A549 (cell line): ENCODE results near the gene TM7SF2. TPM values are rescaled to one million over a fixed set of nuclear protein-coding genes. Genes with fewer than 3 reads are reported as not detected.

Experiments
- ATAC-seq, 2 experiments: fragments of 200-7000 bp in 1 of 2; fragments of >200 bp in 1 of 2; cut with Nextera tagmentation in 1 of 2; cut with Tn5 transposase in 1 of 2; 3 replicates each; pipeline versions ENCODE4 v1.8.0 to v1.9.1; 2018 to 2020; ENCODE audit warnings: mild to moderate bottlenecking in 1 of 2, moderate library complexity in 1 of 2
- CTCF ChIA-PET: fragments of 300-600 bp; sonication (Branson Sonifier 250); formaldehyde crosslinking; extraction: SDS; loops from one replicate; lab custom pipeline; 2021; ENCODE audit warnings: antibody characterized with exemption, inconsistent platforms; lab: Yijun Ruan, JAX
- POLR2A ChIA-PET: fragments of 350-600 bp; formaldehyde crosslinking; extraction: SDS; loops from one replicate; lab custom pipeline; 2021; ENCODE audit warnings: antibody characterized with exemption, inconsistent platforms; lab: Yijun Ruan, JAX
- DNase-seq, 2 experiments: peaks; one replicate each; pipeline versions ENCODE4 v3.0.0 to v3.0.0-alpha.2; 2011 to 2016; ENCODE audit warnings: low read depth in 1 of 2, low spot score in 1 of 2
- FAIRE-seq: peaks from 2 replicates; lab custom pipeline; 2011; peaks lifted over from hg19 to GRCh38; lab: Jason Lieb, UNC
- H3K27ac ChIP-seq, 2 experiments: fragments of >200 bp; sonication (Bioruptor Twin); formaldehyde crosslinking; 3 replicates each; pipeline ENCODE4 v1.5.1; 2016 to 2017
- H3K4me1 ChIP-seq: fragments of >200 bp; sonication (Bioruptor Twin); formaldehyde crosslinking; 3 replicates; pipeline ENCODE4 v1.6.1; 2016
- H3K4me2 ChIP-seq: fragments of >200 bp; sonication (Bioruptor Twin); formaldehyde crosslinking; 3 replicates; pipeline ENCODE4 v1.6.1; 2016
- H3K4me3 ChIP-seq: fragments of >200 bp; sonication (Bioruptor Twin); formaldehyde crosslinking; 3 replicates; pipeline ENCODE4 v1.5.1; 2016
- H3K9me3 ChIP-seq: fragments of >200 bp; sonication (Bioruptor Twin); formaldehyde crosslinking; 3 replicates; pipeline ENCODE4 v1.6.1; 2016
- BCL3 ChIP-seq: fragments of >200 bp; sonication (Bioruptor Twin); formaldehyde crosslinking; IDR thresholded peaks from 3 replicates; pipeline ENCODE4 v1.6.1; 2016
- CEBPB ChIP-seq, 2 experiments: fragments of >200 bp in 1 of 2; sonication (Bioruptor Twin) in 1 of 2; formaldehyde crosslinking in 1 of 2; IDR thresholded peaks; 2 replicates each; pipeline ENCODE4 v1.6.1; 2012 to 2016
- CHD4 ChIP-seq: fragments of 200-600 bp; sonication (generic); IDR thresholded peaks from 2 replicates; pipeline ENCODE4 v1.6.1; 2016; ENCODE audit warnings: antibody characterized with exemption, mild to moderate bottlenecking, borderline replicate concordance
- CTCF ChIP-seq: fragments of >200 bp; sonication (Bioruptor Twin); formaldehyde crosslinking; IDR thresholded peaks from 3 replicates; pipeline ENCODE4 v1.5.1; 2016
- E2F6 ChIP-seq: IDR thresholded peaks from 2 replicates; pipeline ENCODE4 v1.6.1; 2012; ENCODE audit warnings: low read depth, borderline replicate concordance
- EP300 ChIP-seq, 2 experiments: fragments of >200 bp; sonication (Bioruptor Twin); formaldehyde crosslinking; IDR thresholded peaks; 2 replicates in 1 of 2; 3 replicates in 1 of 2; pipeline ENCODE4 v1.6.1; 2016 to 2017
- FOSB ChIP-seq: fragments of 250-450 bp; sonication (Bioruptor Pico); IDR thresholded peaks from 2 replicates; pipeline ENCODE4 v1.5.0; 2020; ENCODE audit warnings: mild to moderate bottlenecking, moderate library complexity
- GATA3 ChIP-seq: IDR thresholded peaks from 2 replicates; pipeline ENCODE4 v1.6.1; 2012; ENCODE audit warnings: borderline replicate concordance
- HDAC2 ChIP-seq: fragments of 200-600 bp; sonication (generic); IDR thresholded peaks from 2 replicates; pipeline ENCODE4 v1.6.1; 2016
- KDM1A ChIP-seq: fragments of 200-600 bp; sonication (generic); IDR thresholded peaks from 2 replicates; pipeline ENCODE4 v1.6.1; 2016; ENCODE audit warnings: low read depth, mild to moderate bottlenecking
- MAX ChIP-seq: IDR thresholded peaks from 2 replicates; pipeline ENCODE4 v1.6.1; 2012
- MAZ ChIP-seq: fragments of 150-350 bp; IDR thresholded peaks from 2 replicates; pipeline ENCODE4 v1.6.1; 2014; ENCODE audit warnings: antibody characterized with exemption, low read depth, low read length, borderline replicate concordance
- NFE2L2 ChIP-seq: fragments of 150-350 bp; conservative IDR thresholded peaks from 2 replicates; pipeline ENCODE4 v1.6.1; 2014; ENCODE audit warnings: low read length
- POLR2A ChIP-seq: IDR thresholded peaks from 2 replicates; pipeline ENCODE4 v1.6.1; 2012; ENCODE audit warnings: mild to moderate bottlenecking, low read length
- RARB ChIP-seq: fragments of 250-450 bp; sonication (Bioruptor Pico); IDR thresholded peaks from 2 replicates; pipeline ENCODE4 v1.8.0; 2021; ENCODE audit warnings: mild to moderate bottlenecking, moderate library complexity
- RCOR1 ChIP-seq: fragments of 150-350 bp; IDR thresholded peaks from 2 replicates; pipeline ENCODE4 v1.6.1; 2014; ENCODE audit warnings: antibody characterized with exemption, low read length, low read depth
- REST ChIP-seq: fragments of 200-600 bp; sonication (generic); IDR thresholded peaks from 2 replicates; pipeline ENCODE4 v1.6.1; 2016; ENCODE audit warnings: antibody characterized with exemption, mild to moderate bottlenecking, moderate library complexity
- RFX5 ChIP-seq: fragments of 450-650 bp; IDR thresholded peaks from 2 replicates; pipeline ENCODE4 v1.7.1; 2014; ENCODE audit warnings: antibody characterized with exemption, mild to moderate bottlenecking, moderate library complexity
- SMC3 ChIP-seq: fragments of >200 bp; sonication (Bioruptor Twin); formaldehyde crosslinking; IDR thresholded peaks from 3 replicates; pipeline ENCODE4 v1.6.1; 2018; ENCODE audit warnings: inconsistent platforms
- ZC3H11A ChIP-seq: fragments of 450-650 bp; IDR thresholded peaks from 2 replicates; pipeline ENCODE4 v1.6.1; 2014; ENCODE audit warnings: antibody characterized with exemption, mild to moderate bottlenecking
- ZFP36 ChIP-seq: fragments of 450-650 bp; IDR thresholded peaks from 2 replicates; pipeline ENCODE4 v1.6.1; 2014; ENCODE audit warnings: borderline replicate concordance; ENCODE audit not compliant: partially characterized antibody
- WGBS: methylation state at CpG from one replicate; pipeline ENCODE4 v1.1.6; 2017; ENCODE audit errors: missing lambda C conversion rate; 5-methylcytosine and 5-hydroxymethylcytosine counted together
- polyA plus RNA-seq, 4 experiments: library from polyadenylated mRNA; depleted of rRNA in 3 of 4; stranded (reverse); fragments of >200 nt; fragmentation: RNase III in 1 of 4; extraction: RNeasy Plus Mini Kit Qiagen cat#74134 plus additional on column Dnase treatment in 1 of 4; gene quantifications; 2 replicates in 3 of 4; 3 replicates in 1 of 4; pipeline ENCODE4 v1.2.3, GENCODE V29; 2011 to 2017

The TM7SF2 gene
- polyA plus RNA-seq, 2 of the 4 experiments (the other 2 are of a cell fraction) = 8.2 TPM

- POLR2A ChIA-PET = no interaction called here
- TF ChIP-seq CEBPB (IDR thresholded peaks at IDR 0.05) = no peak
- TF ChIP-seq MAZ = no peak
- TF ChIP-seq NFE2L2 = no peak
- TF ChIP-seq GATA3 = no peak
- TF ChIP-seq EP300 (IDR thresholded peaks at IDR 0.05) = no peak
- no peak for TF ChIP-seq E2F6
- no peak for TF ChIP-seq REST
- no peak for TF ChIP-seq ZC3H11A
- no peak for TF ChIP-seq SMC3
- TF ChIP-seq FOSB (CRISPR knock-in tag) = no peak
- no peak for TF ChIP-seq MAX
- no peak for TF ChIP-seq HDAC2
- no peak for TF ChIP-seq BCL3
- no peak for TF ChIP-seq POLR2A
- no peak for TF ChIP-seq CHD4
- TF ChIP-seq RCOR1 = no peak
- TF ChIP-seq, all 56 proteins: peak for 0
- H3K9me3 ChIP-seq = no peaks in the 10 kb centered on the region
- DNase-seq = no peak
- peak overlapping the region; percentile 82 for H3K4me3 ChIP-seq
- CTCF ChIA-PET = interaction anchor here (0.7 to 2.4 kb wide), 6 partner anchors 10 to 72 kb away, joined by 3 to 9 read pairs (median 6); partner anchors contain the start of genes ARL2, VPS51 and ZNHIT2
- H3K27ac ChIP-seq = peak overlapping the region; percentile 85 to 90
- peak overlapping the region; percentile 97 for H3K4me2 ChIP-seq
- no peak for FAIRE-seq
- ATAC-seq = peak; percentile 35; a peak in 5 of 6 replicates
- peaks cover 26% of the 10 kb centered on the region for H3K4me1 ChIP-seq
- WGBS = 40% methylated on average over 19 of the region's 23 CpGs
These were observed 26.9 kb upstream of the TM7SF2 start for GRCh38 chr11:65084598-65085375.

GRCh38 chr11:65085446-65085845 lies 26.2 kb upstream of the TM7SF2 start:
- ATAC-seq = no peak
- H3K27ac ChIP-seq = no peak overlapping the region
- peak overlapping the region; percentile 97 for H3K4me2 ChIP-seq
- TF ChIP-seq REST = no peak
- TF ChIP-seq KDM1A = no peak
- no peak for TF ChIP-seq CHD4
- TF ChIP-seq RARB = no peak
- no peak for TF ChIP-seq CEBPB (IDR thresholded peaks at IDR 0.05)
- TF ChIP-seq RFX5 = no peak
- no peak for TF ChIP-seq GATA3
- TF ChIP-seq CTCF = no peak
- TF ChIP-seq HDAC2 = no peak
- TF ChIP-seq ZFP36 = no peak
- H3K4me1 ChIP-seq = peaks cover 26% of the 10 kb centered on the region
- no peak for FAIRE-seq
- CTCF ChIA-PET = interaction anchor here (0.7 to 2.4 kb wide), 7 partner anchors 8 to 72 kb away, joined by 3 to 9 read pairs (median 6); partner anchors contain the start of genes ARL2, VPS51 and ZNHIT2
- H3K4me3 ChIP-seq = no peak overlapping the region
- no peaks in the 10 kb centered on the region for H3K9me3 ChIP-seq
- 93% methylated on average over 4 of the region's 4 CpGs for WGBS
- DNase-seq = no peak
- POLR2A ChIA-PET = no interaction called here
